A673 (cell line): ENCODE data around the gene ABCB9.

Source experiments
- CTCF ChIP-seq: fragments of 300-800, 200-600 bp; sonication (generic); conservative IDR thresholded peaks from 2 replicates; pipeline ENCODE4 v1.5.1; 2017; ENCODE audit warnings: low read depth, mild to moderate bottlenecking, antibody characterized with exemption, low read length, moderate library complexity, mixed read lengths
- EZH2 ChIP-seq: fragments of 200-600 bp; sonication (generic); IDR thresholded peaks from 2 replicates; pipeline ENCODE4 v1.6.1; 2017; ENCODE audit warnings: borderline replicate concordance, low read depth, mild to moderate bottlenecking, mixed read lengths, antibody characterized with exemption, low read length; ENCODE audit not compliant: poor library complexity, severe bottlenecking

DNA sequence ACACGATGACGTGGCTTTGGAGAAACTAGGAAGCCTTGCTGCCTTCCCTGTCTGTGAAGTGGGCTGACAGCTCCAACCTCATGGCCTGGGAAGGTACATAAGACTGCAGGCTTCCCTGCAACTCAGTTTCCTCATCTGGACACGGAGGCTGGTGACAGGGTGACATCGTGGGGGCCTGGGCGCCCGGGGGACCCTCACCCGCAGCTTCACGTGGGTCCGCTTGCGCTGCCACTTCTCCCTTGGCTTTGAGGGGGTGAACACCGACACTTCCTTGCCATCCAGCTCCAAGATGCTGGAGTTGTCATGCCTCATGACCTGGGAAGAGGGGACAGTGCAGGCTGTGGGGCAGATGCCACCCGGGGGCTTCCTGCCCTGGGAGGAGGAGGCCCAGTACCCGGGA, 21.8 kb upstream of the ABCB9 start:
- TF ChIP-seq CTCF (no peak), EZH2 (no peak)
